Astrocyte (in vitro differentiated cells and primary cell): ENCODE results near the gene PPP1R7. TPM values are rescaled to one million over a fixed set of nuclear protein-coding genes. Genes with fewer than 3 reads are reported as not detected.
A peak's percentile ranks its signal among the peaks of the same experiment; 100 is the strongest.

Experiments
- DNase-seq: peaks from one replicate; pipeline ENCODE4 v3.0.0-alpha.2; 2010; ENCODE audit warnings: low read depth
- FAIRE-seq: peaks from 2 replicates; lab custom pipeline; 2011; peaks lifted over from hg19 to GRCh38; lab: Jason Lieb, UNC
- H2AFZ ChIP-seq: 2 replicates; pipeline ENCODE4 v1.6.0; 2012; ENCODE audit warnings: low read depth, low read length, inconsistent platforms
- H3K27ac ChIP-seq: 2 replicates; pipeline ENCODE4 v1.5.1; 2011; ENCODE audit warnings: low read depth, low read length, inconsistent platforms
- H3K27me3 ChIP-seq: 2 replicates; pipeline ENCODE4 v1.6.0; 2011; ENCODE audit warnings: low read length, inconsistent platforms; ENCODE audit not compliant: insufficient read depth
- H3K36me3 ChIP-seq: 2 replicates; pipeline ENCODE4 v1.5.1; 2011; ENCODE audit warnings: low read length, inconsistent platforms; ENCODE audit not compliant: insufficient read depth
- H3K4me1 ChIP-seq: 2 replicates; pipeline ENCODE4 v1.5.1; 2011; ENCODE audit warnings: low read length, inconsistent platforms; ENCODE audit not compliant: insufficient read depth
- H3K4me2 ChIP-seq: 2 replicates; pipeline ENCODE4 v1.6.0; 2012; ENCODE audit warnings: low read length, inconsistent platforms
- H3K4me3 ChIP-seq: 2 replicates; pipeline ENCODE4 v1.5.1; 2011; ENCODE audit warnings: low read depth, mild to moderate bottlenecking, low read length, inconsistent platforms; ENCODE audit not compliant: insufficient read depth
- H3K79me2 ChIP-seq: 2 replicates; pipeline ENCODE4 v1.6.0; 2012; ENCODE audit warnings: mild to moderate bottlenecking, low read length, inconsistent platforms; ENCODE audit not compliant: insufficient read depth
- H3K9ac ChIP-seq: 2 replicates; pipeline ENCODE4 v1.6.0; 2012; ENCODE audit warnings: mild to moderate bottlenecking, low read length, inconsistent platforms
- H3K9me3 ChIP-seq: 2 replicates; pipeline ENCODE4 v1.5.1; 2012; ENCODE audit warnings: low read depth, mild to moderate bottlenecking, low read length, inconsistent platforms; ENCODE audit not compliant: insufficient read depth
- H4K20me1 ChIP-seq: 2 replicates; pipeline ENCODE4 v1.6.0; 2012; ENCODE audit warnings: low read length, inconsistent platforms; ENCODE audit not compliant: insufficient read depth
- H3K27ac Mint-ChIP-seq: one replicate; pipeline ENCODE4 v1.8.0; 2021; ENCODE audit warnings: mild to moderate bottlenecking, mixed read lengths; ENCODE audit not compliant: unreplicated experiment
- H3K27me3 Mint-ChIP-seq: one replicate; pipeline ENCODE4 v1.8.0; 2021; ENCODE audit warnings: low read depth, mixed read lengths; ENCODE audit not compliant: unreplicated experiment
- H3K36me3 Mint-ChIP-seq: one replicate; pipeline ENCODE4 v1.8.0; 2021; ENCODE audit warnings: low read depth, mixed read lengths; ENCODE audit not compliant: unreplicated experiment
- H3K4me1 Mint-ChIP-seq: one replicate; pipeline ENCODE4 v1.8.0; 2021; ENCODE audit warnings: low read depth, mixed read lengths; ENCODE audit not compliant: unreplicated experiment
- H3K4me3 Mint-ChIP-seq: one replicate; pipeline ENCODE4 v1.8.0; 2021; ENCODE audit warnings: mild to moderate bottlenecking, moderate library complexity, mixed read lengths; ENCODE audit not compliant: unreplicated experiment
- H3K9me3 Mint-ChIP-seq: one replicate; pipeline ENCODE4 v1.8.0; 2021; ENCODE audit warnings: mild to moderate bottlenecking, mixed read lengths; ENCODE audit not compliant: unreplicated experiment
- CTCF ChIP-seq: IDR thresholded peaks from 2 replicates; pipeline ENCODE4 v1.5.1; 2011; ENCODE audit warnings: low read depth, mild to moderate bottlenecking, inconsistent platforms, low read length, moderate library complexity; ENCODE audit not compliant: insufficient read depth
- EZH2 ChIP-seq: IDR thresholded peaks from 2 replicates; pipeline ENCODE4 v1.6.1; 2012; ENCODE audit warnings: mild to moderate bottlenecking, low read length, inconsistent platforms; ENCODE audit not compliant: insufficient read depth
- total RNA-seq: library from RNA; stranded (reverse); gene quantifications from 2 replicates; pipeline ENCODE4 v1.2.1, GENCODE V29; 2021

Gene PPP1R7
- total RNA-seq, 1 donor from 2014 or later = 53.4 TPM

GRCh38 chr2:241216211-241216761, 66.0 kb downstream of the PPP1R7 start:
- Histone ChIP-seq H2AFZ (no peak overlapping the region), H3K79me2 (no peaks in the 10 kb centered on the region), H3K4me2 (no peak overlapping the region), H4K20me1 (no peaks in the 10 kb centered on the region), H3K9me3 (no peaks in the 10 kb centered on the region), H3K4me3 (no peak overlapping the region), H3K36me3 (no peaks in the 10 kb centered on the region), H3K27me3 (peaks cover 5% of the 10 kb centered on the region), H3K4me1 (no peaks in the 10 kb centered on the region), H3K27ac (no peak overlapping the region), H3K9ac (no peak overlapping the region)
- Mint-ChIP-seq H3K27ac (peak overlapping the region; percentile 85), H3K27me3 (peaks cover 18% of the 10 kb centered on the region), H3K9me3 (no peaks in the 10 kb centered on the region), H3K4me1 (peaks cover 4% of the 10 kb centered on the region), H3K4me3 (peak overlapping the region; percentile 62), H3K36me3 (no peaks in the 10 kb centered on the region)
- DNase-seq (no peak), FAIRE-seq (no peak)
- TF ChIP-seq CTCF (no peak), EZH2 (no peak)

DNA sequence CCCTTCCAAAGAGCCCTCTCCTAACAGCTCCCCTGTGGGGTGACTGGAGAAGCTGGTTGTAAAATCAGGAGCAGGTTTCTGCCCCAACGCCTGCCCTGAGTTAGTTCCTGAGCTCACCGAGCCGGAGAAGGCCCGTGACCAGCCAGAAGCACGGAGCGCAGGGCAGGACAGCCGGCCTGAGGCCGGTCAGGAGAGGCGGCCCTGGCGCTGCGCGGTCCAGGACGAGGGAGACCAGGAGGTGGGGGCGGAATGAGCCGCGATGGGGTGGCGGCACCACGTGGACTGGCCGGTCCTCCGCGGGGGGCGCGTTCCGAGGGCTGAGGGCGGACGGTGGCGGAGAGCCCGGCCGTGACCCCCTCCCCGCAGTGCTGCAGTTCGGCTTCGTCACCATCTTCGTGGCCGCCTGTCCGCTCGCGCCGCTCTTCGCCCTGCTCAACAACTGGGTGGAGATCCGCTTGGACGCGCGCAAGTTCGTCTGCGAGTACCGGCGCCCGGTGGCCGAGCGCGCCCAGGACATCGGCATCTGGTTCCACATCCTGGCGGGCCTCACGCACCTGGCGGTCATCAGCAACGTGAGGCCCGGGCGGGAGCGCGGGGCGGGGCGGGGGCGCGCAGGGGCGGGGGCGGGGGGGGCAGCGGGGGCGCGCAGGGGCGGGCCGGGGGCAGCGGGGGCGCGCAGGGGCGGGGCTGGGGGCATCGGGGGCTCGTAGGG, 67.2 kb downstream of the PPP1R7 start:
- no peaks in the 10 kb centered on the region for H3K9me3 ChIP-seq
- DNase-seq = peak; percentile 66
- H3K4me3 ChIP-seq = peak overlapping the region; percentile 51
- H3K27me3 ChIP-seq = peaks cover 2% of the 10 kb centered on the region
- H3K79me2 ChIP-seq = no peaks in the 10 kb centered on the region
- H3K9me3 Mint-ChIP-seq = no peaks in the 10 kb centered on the region
- peak overlapping the region; percentile 92 for H2AFZ ChIP-seq
- TF ChIP-seq EZH2 = no peak
- no peak for TF ChIP-seq CTCF
- no peaks in the 10 kb centered on the region for H4K20me1 ChIP-seq
- no peaks in the 10 kb centered on the region for H3K36me3 ChIP-seq
- no peak for FAIRE-seq
- H3K4me1 ChIP-seq = no peaks in the 10 kb centered on the region
- no peaks in the 10 kb centered on the region for H3K36me3 Mint-ChIP-seq
- H3K27ac ChIP-seq = peak overlapping the region; percentile 12
- peaks cover 11% of the 10 kb centered on the region for H3K27me3 Mint-ChIP-seq
- H3K4me1 Mint-ChIP-seq = peaks cover 3% of the 10 kb centered on the region
- H3K4me3 Mint-ChIP-seq = peak overlapping the region; percentile 74
- peak overlapping the region; percentile 79 for H3K4me2 ChIP-seq
- peak overlapping the region; percentile 67 for H3K9ac ChIP-seq
- H3K27ac Mint-ChIP-seq = peak overlapping the region; percentile 77
